GM18868 (cell line): ENCODE data around the gene TAS2R50.

Experiments
- ATAC-seq: cut with Tn5 transposase; IDR thresholded peaks from one replicate; pipeline ENCODE4 v1.9.1; 2021; ENCODE audit warnings: mild to moderate bottlenecking, moderate library complexity; ENCODE audit not compliant: unreplicated experiment

The TAS2R50 gene

GRCh38 chr12:10956085-10956484 lies 30.6 kb downstream of the TAS2R50 start:
- ATAC-seq: no peak

DNA sequence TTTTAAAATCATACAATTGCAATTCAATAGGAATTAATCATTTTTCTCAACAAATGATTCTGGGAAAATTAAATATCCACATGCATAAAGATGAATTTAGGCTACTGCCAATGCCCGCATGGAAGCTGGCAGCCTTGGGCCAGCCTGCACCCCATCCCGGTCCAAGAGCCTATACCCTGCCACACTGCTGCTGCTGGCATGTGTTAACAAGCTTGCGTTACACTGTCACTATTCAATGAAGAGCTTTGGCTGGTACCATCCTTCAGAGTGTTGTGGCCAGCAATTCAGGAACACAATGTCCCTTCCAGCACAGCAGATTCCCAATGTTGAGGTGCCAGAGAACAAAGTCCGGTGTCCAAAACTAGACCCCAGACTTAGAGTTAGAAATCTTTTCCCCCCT lies 34.1 kb downstream of the TAS2R50 start:
- ATAC-seq: no peak

- no peak for ATAC-seq
Observed at GRCh38 chr12:10943167-10943566, 43.5 kb downstream of the TAS2R50 start.

GRCh38 chr12:10941916-10942607 lies 44.6 kb downstream of the TAS2R50 start:
- ATAC-seq: peak; percentile 41

GRCh38 chr12:10941369-10941768 lies 45.3 kb downstream of the TAS2R50 start:
- no peak for ATAC-seq

DNA sequence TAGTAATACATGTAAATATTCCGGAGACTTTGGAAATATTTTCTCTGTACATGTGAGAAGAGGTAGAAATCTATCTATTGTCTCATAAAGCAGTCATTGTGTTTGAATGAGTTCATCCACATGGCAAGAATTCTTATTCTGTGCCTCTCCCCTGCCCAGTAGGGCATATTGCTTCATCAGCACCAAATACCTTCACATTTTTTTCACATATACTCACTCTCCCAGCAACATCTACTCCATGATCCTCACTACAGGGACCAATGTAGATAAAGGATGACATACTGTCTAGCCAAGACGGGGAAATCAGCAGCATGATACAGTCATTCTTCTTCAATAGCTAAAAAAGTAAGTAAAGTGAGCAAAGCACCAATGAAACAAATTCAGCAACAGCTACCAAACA lies 46.3 kb downstream of the TAS2R50 start:
- no peak for ATAC-seq

DNA sequence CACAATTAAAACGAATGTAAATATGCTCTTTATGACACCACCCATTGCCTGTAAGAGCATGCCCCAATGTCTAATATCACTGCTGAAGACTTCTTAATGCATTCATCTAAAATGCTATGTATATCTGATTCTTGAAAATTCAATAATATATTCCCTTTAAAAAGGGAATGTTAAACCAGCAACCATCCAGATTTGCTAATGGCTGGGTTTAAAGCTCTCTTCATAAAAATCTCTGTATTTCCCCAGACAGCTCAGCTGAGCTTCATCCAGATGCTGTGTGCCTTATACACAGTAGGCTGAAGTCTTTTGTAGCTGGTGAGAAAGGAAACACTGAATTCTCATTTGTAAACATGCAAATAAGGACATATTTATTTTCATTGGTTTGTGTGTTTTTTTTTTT lies 47.5 kb downstream of the TAS2R50 start, which contains the start of gene TAS2R14:
Gene TAS2R14 (minus strand): TSS at position 101 of the 400 bp plus-strand sequence. CDS start 56 bp downstream, at position 45.
- no peak for ATAC-seq

GRCh38 chr12:10936506-10936905 lies 50.2 kb downstream of the TAS2R50 start:
- ATAC-seq: peak; percentile 77
